ENCODE measurements around the gene KCNMA1. TPM values are rescaled to one million over a fixed set of nuclear protein-coding genes. Genes with fewer than 3 reads are reported as not detected.
"Not testable (repeated sequence)": the region's sequence is repeated elsewhere in the genome, so short reads cannot be mapped to it uniquely, and the experiment has no call there.

KCNMA1 gene
- total RNA-seq, 1 donor from 2014 or later: 0.17 TPM

DNA sequence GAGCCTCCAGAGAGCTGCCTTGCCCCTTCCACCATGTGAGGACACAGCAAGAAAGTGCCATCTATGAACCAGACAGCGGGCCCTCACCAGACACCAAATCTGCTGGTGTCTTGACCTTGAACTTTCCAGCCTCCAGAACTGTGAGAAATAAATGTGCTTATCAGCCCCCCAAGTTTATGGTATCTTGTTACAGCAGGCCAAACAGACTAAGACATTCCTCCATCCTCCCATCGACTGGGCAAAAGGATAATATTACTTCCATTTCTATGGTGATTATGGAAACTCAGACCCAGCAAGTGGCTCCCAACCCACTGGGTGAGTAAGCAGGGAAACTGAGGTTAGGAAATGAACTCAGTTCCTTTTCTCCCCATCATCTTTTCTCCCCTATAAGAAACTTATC is 288.4 kb downstream of the KCNMA1 start:
- intact Hi-C loops (cut with micrococcal nuclease): no loop called here

DNA sequence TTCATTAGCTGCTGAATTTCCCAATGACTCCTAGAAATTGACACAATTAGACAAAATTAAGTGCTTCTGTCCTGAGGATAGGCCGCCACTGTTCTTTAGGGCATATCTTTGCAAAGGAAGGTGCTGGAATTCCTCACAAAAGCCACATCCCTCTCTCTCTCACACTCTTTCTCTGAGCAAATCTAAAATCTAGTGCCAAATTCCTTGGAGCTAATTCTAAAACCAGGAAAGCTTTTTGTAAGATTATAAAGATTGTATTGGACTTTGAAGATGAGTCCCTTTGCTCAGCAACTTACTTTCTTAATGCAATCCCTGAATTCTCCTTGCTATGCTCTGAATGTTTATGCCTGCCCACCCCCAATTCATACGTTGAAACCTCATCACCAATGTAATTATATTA is 288.9 kb downstream of the KCNMA1 start:
- intact Hi-C loops (cut with micrococcal nuclease): no loop called here

DNA sequence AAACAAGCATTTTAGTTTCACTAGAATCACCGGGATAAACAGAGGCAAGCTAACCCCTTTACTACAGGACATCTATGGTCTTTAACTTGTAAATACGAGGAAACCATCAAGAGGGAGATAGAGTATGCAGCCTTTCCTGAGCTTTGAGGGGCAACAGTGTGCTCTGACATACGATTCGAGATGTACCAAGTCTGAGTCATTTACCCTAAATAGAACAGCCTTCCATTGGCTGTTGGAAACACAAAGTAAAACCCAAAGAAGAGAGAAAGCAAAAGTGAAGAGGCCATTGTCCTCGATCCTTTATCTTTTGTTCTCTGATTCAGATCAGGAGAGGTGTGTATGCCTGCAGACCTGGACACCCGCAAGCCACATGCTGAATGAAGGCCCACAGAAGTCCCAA is 289.5 kb downstream of the KCNMA1 start:
- intact Hi-C loops (cut with micrococcal nuclease): no loop called here

DNA sequence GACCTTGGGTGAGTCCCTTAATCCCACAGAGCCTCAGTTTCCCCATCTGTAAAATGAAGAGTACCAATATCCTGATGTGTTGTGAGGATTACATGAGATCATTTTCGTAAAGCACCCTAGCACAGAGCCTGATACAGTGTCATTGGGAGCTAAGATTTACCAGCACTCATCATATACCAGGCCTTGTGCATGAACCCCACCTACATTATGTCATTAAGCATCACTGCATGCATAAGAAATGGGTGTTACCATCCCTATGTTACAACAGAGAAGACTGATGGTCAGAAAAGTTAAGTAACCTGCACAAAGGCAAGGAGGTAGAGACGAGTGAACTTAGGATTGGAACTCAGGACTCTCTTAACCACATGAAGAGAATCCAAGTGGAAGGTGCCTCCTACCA is 290.6 kb downstream of the KCNMA1 start:
- intact Hi-C loops (cut with micrococcal nuclease): no loop called here

DNA sequence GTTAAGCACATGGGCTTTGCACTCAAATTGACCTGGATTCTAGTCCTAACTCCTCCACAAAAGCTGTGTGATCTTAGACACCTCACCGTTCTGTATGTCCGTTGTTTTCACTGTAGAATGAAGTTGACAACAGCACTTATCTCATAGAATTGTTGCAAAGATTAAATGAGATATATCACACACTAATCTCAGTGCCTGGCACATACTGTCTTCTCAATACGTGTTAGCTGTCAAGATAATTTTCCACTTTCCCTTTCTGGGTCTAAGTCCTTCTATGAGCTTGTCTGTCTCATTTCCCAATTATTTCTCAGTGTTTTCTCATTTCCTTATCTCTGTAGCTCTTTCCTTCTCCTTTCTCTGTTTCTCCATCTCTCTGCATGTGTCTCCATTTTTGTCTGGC is 296.6 kb downstream of the KCNMA1 start:
- intact Hi-C loops (cut with micrococcal nuclease): no loop called here

DNA sequence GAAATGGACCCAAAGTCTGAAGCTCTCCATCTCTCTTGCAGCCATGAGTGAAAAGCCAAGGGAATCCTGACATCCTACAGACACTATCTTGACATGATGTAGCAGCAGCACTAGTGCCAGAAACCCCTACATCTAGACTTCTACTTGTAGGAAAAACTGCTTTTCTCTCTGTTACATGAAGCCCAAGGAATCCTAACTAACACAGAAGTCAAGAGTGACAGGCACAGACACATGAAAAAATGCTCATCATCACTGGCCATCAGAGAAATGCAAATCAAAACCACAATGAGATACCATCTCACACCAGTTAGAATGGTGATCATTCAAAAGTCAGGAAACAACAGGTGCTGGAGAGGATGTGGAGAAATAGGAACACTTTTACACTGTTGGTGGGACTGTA is 297.7 kb downstream of the KCNMA1 start:
- intact Hi-C loops (cut with micrococcal nuclease): not testable (repeated sequence)

DNA sequence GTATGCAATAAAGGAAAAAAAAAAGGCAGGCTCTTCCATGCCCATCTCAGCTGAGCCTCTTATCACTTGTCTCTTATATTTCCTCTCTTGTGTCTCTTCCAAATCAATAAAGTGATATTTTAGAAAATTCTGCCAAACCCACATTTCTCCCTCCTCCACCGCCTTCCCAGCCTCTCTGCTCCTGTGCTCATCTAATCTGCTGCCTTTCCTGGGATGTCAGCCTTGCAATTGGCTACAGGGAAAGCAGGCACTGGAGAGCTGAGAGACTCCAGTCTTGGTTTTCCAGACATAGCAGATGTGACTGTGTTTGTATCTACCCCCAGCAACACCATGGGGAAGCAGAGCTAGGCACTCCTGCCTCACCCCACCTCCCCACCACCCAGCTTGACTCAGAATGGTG is 298.4 kb downstream of the KCNMA1 start:
- intact Hi-C loops (cut with micrococcal nuclease): no loop called here

DNA sequence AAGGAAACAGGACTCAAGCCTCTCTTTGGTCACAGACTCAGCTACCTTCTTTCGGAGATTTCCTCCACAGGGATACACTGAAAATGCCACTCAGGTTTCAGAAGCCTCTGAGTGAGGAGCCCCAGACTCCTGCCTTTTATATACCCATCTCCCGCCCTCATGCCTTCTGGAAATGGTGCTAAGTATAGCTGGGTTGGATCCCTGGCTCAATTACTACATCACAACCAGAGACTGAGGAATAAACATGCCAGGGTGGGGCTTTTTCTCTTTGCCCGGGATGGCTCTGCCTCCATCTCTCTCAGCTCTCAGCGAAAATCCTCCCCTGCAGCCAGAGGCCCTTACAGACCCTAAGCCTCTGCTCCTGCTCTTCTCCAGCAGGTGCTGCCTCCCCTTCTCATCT is 299.5 kb downstream of the KCNMA1 start:
- intact Hi-C loops (cut with micrococcal nuclease): no loop called here

DNA sequence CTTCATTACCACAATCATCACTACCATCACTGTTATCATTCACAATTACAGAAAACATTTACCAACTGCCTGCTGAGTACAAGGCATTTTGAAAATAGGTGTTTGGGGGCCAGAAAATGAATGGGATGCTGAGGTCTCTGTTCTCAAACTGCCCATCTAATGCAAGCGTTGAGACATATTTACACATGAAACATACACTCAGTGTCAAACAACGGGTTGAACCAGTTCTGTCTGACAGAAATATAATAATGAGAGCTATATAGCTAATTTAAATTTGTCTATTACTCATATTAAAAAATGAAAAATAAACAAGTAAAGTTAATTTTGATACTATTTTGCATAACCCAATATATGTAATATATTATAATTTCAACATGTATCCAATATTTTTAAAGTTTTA is 303.1 kb downstream of the KCNMA1 start:
- intact Hi-C loops (cut with micrococcal nuclease): no loop called here

DNA sequence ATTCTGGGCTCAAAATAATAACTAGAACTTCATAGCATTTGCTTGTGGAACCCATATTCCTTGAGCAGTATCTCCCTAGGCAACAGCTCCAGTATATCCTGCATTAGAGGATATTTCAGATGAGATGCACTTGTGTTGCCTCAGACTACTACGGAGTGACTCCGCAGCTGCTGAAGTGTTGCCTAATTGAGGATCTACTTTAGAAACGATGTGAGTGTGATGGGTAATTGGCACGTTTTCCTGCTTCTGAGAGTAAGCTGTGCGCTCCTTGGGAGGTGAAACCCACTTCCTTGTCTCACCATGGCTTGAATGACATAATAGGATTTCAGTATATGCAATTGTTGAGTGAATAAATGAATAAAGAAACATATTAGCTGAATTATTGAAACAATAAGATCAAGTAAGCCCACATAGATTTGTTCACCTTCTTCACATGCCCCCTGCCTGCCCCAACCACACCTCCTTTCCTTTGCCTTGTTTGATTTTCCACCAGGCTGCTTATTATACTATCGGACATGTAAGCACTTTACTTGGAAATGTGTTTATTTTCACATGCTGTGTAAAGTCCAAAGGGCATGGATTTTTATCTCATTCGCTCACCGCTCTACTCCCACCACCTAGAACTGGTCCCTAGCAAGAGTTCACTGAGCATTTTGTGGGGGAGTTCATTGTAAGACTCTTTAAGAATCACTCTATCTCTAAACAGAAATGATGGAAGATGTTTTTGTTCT is 303.8 kb downstream of the KCNMA1 start:
- intact Hi-C loops (cut with micrococcal nuclease): no loop called here

DNA sequence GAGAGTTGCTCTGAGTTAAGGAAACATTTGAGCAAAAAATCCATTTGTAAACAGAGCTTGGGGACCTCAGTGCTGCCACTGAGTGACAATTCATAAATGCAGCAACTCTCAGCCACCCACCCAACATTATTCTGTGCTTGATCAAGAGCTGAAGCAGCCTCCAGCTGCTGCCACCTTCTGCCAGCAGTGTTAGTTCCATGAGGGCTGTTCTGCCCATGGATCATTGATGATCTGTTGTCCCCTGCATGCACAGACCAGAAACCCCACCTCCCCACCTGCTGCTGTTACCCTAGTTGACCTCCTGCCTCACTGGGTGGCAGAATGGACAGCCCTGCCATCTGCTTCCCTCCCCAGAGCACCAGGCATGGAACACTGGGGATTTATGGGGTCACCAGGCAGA is 305.4 kb downstream of the KCNMA1 start:
- intact Hi-C loops (cut with micrococcal nuclease): no loop called here

DNA sequence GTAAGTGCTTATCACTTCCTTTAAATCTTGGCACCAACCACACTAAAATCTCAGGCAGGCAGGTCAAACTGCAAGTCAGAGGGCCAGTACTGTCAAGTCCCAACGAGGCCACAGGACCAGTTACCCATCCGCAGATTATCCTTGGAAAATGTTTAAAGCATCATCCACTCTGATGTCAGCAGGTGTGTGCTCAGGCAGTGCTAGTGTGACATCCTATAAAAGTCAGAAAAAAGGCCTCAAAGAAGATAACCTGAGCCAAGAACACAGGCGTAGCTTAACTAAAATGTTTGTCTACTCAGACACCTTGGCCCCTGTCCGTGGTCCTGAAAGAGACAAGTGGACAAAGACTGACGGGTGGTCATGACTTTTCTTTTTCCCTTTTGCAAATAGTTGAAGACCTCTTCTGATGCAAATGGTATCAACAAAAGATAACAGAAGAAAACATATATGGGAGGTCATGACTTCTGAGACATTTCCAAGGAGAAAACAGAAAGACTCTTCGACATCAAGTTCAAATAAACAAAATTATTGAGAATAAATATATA is 309.3 kb downstream of the KCNMA1 start:
- intact Hi-C loops (cut with micrococcal nuclease): no loop called here

DNA sequence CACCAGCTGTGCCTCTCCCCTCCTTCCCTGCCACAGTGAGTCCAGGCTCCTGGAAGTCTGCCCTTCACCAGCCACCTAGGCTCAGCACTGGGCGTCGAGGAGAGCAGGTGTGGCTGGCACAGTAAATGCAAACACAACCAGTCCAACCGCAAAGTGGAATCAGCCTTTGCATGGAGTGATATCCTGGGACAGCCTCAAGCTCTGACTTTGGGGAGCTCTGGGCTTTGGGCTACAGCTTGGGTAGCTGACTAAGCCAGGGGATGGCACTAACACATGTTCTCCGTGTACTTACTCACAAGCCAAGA is 312.4 kb downstream of the KCNMA1 start:
- intact Hi-C loops (cut with micrococcal nuclease): no loop called here

DNA sequence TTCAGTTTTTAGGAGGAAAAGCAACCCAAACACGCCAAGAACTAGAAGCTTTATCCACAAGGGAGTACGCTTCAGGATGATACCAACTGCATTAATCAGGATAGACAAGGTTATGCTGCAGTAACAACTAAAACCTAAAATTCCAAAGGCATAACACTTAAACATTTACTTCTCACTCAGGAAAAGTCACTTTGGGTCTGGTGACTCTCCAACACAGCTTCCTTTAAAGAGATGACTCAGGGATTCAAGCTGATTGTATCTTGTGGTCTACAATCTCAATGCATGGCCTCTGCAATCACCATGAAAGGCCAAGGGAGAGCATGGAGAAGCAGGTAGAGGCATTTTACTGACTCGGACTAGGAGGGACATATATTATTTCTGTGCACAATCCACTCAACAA is 315.8 kb downstream of the KCNMA1 start:
- intact Hi-C loops (cut with micrococcal nuclease): no loop called here

DNA sequence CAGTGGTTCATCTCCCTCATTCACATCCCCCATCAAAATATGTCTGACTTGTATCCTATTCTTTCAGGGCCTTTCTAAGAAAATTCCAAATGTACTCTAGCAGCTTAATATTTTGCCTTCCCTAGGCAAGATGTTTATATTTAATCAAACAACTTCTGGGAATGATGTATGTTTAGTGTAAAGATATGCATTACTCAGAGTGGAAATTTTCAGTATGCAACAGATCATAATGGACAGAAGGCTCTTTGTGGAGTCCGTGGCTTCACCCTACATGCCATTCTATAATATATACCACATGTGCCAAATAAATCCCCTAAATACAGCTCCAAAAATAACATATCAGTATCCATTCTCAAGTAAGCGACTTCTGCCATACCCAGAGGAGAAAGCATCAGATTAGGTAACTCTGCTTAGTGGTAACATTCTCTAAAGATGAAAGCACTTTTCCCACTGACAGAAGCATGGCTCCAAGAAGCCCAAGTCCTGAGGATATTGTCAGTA is 316.6 kb downstream of the KCNMA1 start:
- intact Hi-C loops (cut with micrococcal nuclease): no loop called here

DNA sequence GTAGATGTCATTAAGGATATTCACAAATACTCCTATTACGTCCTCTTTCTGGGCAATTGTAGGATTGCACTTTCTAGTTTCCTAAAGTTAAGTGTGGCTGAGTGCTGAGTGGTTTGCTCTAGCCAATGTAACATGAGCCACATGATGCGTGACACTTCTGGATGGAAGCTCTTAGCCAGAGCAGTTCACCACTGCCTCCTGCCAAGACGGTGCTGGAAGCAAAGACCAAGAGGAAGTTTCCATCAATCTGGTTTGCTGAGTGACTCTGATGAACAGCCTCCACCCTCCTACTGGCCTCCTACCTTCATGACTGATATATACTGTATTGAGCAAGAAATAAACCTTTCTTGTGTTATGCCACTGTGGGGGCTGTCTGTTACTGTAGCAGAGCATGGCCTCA is 318.1 kb downstream of the KCNMA1 start:
- intact Hi-C loops (cut with micrococcal nuclease): no loop called here

DNA sequence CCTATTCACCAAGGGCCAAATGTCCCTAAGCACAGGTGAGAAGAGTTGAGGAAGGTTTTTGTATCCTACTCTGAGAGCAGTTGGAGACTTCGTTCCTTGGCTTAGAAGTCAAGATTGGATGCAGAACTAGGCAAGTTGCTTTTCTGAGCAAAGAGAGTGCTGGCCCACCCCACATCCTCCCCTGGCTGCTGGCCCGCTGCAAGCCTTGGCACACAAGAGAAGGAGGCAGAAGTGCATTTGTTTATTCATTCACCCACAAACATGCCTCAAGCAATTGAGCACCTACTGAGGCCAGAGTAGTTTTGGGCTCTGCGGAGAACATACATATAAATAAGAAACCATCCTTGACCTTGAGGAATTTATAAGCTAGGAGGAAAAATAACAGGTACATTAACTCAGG is 318.9 kb downstream of the KCNMA1 start:
- intact Hi-C loops (cut with micrococcal nuclease): no loop called here

DNA sequence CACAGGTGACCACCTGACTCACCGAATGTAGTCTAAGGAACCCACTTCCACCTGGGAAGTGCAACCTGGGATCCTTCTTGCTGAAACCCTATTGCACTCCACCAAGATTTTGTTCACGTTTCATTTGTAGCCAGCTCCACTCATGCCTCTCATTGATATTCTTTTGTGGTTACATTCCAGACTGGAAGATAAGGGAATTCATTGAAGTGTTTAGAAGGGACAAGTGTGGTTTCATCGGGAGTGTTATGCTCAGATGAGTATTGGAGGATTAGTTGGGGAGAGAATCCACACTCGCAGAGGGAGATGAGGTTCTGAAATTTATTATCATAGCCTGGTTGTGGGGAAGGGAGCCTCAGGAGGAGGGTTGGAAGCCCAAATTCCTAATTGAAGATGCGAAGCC is 320.4 kb downstream of the KCNMA1 start:
- intact Hi-C loops (cut with micrococcal nuclease): no loop called here

DNA sequence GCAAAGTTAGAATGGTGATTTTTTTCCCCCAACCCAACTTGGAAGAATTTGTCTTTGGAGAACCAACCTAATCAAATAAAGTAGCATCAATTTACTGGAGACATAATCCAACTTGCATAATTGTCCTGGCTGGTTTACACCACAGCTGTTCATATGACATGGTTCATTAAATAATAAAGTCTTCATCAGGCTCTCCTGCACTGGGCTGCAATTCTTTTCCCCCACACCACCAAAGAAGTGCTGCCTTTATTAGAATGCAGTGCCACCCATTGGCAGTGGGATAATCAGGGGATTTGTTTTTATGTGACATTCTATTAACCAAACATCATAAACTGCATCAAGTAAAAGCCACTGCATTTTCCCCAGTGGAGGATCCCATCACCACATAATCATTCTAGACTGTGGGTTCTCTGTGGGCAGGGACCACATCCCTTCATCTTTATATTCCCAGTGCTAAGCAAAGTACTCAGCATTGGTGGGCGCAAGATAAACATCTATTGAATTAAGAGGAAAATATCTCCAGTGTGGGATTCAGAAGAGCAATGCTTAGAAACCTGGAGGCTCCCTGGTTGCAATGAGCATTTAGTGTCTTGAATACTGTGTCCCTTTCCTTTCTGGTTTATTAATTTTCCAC is 322.0 kb downstream of the KCNMA1 start:
- intact Hi-C loops (cut with micrococcal nuclease): no loop called here

DNA sequence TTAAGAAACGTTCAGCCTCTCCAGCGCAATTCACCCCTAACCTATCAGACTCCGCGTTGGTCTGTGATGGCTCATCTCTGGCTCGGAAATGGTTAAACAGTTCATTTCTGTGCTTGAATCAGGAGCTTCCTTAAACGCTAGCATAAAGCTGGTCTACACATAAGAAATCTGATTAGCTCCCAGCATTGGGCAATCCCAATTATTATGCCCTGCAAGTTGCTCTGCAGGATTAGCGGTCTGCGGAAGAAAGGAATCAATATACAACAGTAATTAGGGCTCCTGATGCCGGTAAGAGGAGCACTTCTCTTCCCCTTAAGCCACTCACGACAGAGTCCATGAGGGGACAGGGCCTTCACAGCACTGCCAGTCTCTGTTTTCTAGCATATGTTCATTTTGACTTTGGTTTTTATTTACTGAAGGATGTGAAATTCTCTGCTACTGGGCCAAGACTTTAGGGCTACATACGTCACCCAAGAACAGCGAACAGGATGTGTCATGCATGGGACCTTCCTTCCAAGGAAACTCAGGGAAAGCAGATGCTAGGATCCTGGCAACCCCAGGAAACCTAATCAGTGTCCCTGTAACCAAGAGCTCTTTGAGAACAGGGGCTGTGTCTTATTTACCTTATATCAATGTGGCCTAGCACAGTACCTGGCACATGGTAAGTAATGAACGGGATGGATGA is 324.4 kb downstream of the KCNMA1 start:
- intact Hi-C loops (cut with micrococcal nuclease): no loop called here

DNA sequence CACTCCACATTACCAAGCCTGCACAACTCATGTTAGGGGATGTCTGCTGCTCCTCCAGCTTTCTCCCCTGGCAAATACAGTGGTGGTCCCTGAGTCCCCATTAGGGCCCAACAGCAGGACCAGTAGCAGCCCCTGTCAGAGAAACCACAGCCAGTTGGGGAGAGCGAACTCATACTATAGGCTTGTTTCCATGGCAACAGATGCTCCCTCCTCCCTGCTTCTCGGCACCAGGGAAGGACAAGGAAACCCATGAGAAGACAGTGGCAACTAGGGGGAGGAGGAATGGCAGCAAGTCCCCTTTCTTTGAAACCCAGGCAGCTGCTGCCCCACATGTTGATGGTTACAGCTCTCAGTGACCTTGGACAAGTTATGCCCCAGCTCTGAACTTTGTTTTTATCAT is 326.4 kb downstream of the KCNMA1 start:
- intact Hi-C loops (cut with micrococcal nuclease): no loop called here

DNA sequence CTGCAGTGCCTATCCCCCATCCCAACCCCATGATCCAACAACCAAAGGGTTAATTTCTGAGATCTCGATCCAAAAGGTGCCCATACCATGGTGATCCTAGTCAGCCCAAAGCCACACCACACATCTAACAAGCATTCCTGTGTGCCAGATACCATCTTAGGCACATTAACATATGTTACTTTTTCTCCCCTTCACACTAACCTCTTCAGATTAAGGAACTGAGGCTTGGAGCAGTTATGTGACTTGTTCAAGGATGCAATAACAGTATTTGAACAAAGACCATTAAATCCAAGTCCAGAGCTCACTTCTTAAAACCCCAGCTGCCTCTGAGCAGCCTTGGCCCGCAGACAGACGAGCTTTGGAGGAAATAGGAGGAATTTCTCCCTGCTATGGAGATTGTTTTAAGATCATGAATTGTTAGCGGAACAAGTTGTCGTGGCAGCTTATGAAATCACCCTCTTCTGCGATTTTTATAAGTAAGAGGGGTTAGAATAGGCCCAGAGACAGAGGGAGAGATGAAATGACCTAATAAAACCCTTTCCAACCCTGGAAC is 327.2 kb downstream of the KCNMA1 start:
- intact Hi-C loops (cut with micrococcal nuclease): no loop called here

Measured in T-helper 1 cell treated with Interleukin-12 subunit alpha and Interleukin-12 subunit beta and Interleukin-4 antibody, amounts not matched to agents 30 ng/mL and 1 ng/mL, for 36 hours (primary cell).